Uterus (tissue), 2 donors: Measurements from ENCODE around the gene AUTS2.

Experiments
- CTCF ChIP-seq, 4 experiments: fragments of 200-600 bp in 2 of 4; fragments of 450-650 bp in 2 of 4; sonication (generic) in 2 of 4; IDR thresholded peaks; one replicate each; pipeline ENCODE4 v1.5.1; 2016 to 2019; ENCODE audit warnings: antibody characterized with exemption in 4 of 4, mild to moderate bottlenecking in 2 of 4, moderate library complexity in 1 of 4
- POLR2A ChIP-seq, 2 donors: fragments of 450-650 bp; IDR thresholded peaks; one replicate each; pipeline ENCODE4 v1.6.1; 2016; ENCODE audit warnings: antibody characterized with exemption in 2 of 2, mild to moderate bottlenecking in 1 of 2, moderate library complexity in 1 of 2

GRCh38 chr7:70680743-70681468 is 1082.6 kb downstream of the AUTS2 start:
- no peak for TF ChIP-seq CTCF (IDR thresholded peaks at IDR 0.05)
- TF ChIP-seq POLR2A (IDR thresholded peaks at IDR 0.05) = no peak
